HUES64 (cell line): ENCODE data around the gene OR5A2. TPM values are rescaled to one million over a fixed set of nuclear protein-coding genes. Genes with fewer than 3 reads are reported as not detected.
"Not testable (repeated sequence)": the region's sequence is repeated elsewhere in the genome, so short reads cannot be mapped to it uniquely, and the experiment has no call there.

Source experiments
- H3K27ac ChIP-seq: 2 replicates; pipeline ENCODE4 v1.7.0; 2013; ENCODE audit warnings: low read depth, low read length, inconsistent platforms
- H3K27me3 ChIP-seq: 2 replicates; pipeline ENCODE4 v1.6.1; 2013; ENCODE audit warnings: mild to moderate bottlenecking, low read length; ENCODE audit not compliant: insufficient read depth
- H3K36me3 ChIP-seq: 2 replicates; pipeline ENCODE4 v1.6.1; 2013; ENCODE audit warnings: mild to moderate bottlenecking, low read length; ENCODE audit not compliant: insufficient read depth
- H3K4me1 ChIP-seq: 2 replicates; pipeline ENCODE4 v1.6.1; 2013; ENCODE audit warnings: mild to moderate bottlenecking, low read length, moderate library complexity; ENCODE audit not compliant: insufficient read depth
- H3K4me3 ChIP-seq: 2 replicates; pipeline ENCODE4 v1.5.1; 2013; ENCODE audit warnings: mild to moderate bottlenecking, low read length, moderate library complexity
- H3K9ac ChIP-seq: 2 replicates; pipeline ENCODE4 v1.6.1; 2013; ENCODE audit warnings: mild to moderate bottlenecking, low read depth, low read length
- H3K9me3 ChIP-seq: 2 replicates; pipeline ENCODE4 v1.6.1; 2013; ENCODE audit warnings: low read depth, low read length; ENCODE audit not compliant: insufficient read depth
- WGBS: fragments of 150-250, 120-280 bp; methylation state at CpG from one replicate; pipeline ENCODE4 v1.1.7; 2013; ENCODE audit warnings: missing lambda C conversion rate; 5-methylcytosine and 5-hydroxymethylcytosine counted together
- polyA plus RNA-seq, 2 experiments: library from polyadenylated mRNA; stranded (reverse); fragments of 50-300 nt; gene quantifications; one replicate each; pipeline ENCODE4 v1.2.3, GENCODE V29; 2013

OR5A2 gene, protein sequence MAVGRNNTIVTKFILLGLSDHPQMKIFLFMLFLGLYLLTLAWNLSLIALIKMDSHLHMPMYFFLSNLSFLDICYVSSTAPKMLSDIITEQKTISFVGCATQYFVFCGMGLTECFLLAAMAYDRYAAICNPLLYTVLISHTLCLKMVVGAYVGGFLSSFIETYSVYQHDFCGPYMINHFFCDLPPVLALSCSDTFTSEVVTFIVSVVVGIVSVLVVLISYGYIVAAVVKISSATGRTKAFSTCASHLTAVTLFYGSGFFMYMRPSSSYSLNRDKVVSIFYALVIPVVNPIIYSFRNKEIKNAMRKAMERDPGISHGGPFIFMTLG
- polyA plus RNA-seq (2013, experiment 1 of 2) = not detected
- not detected for polyA plus RNA-seq (2013, experiment 2 of 2)

DNA sequence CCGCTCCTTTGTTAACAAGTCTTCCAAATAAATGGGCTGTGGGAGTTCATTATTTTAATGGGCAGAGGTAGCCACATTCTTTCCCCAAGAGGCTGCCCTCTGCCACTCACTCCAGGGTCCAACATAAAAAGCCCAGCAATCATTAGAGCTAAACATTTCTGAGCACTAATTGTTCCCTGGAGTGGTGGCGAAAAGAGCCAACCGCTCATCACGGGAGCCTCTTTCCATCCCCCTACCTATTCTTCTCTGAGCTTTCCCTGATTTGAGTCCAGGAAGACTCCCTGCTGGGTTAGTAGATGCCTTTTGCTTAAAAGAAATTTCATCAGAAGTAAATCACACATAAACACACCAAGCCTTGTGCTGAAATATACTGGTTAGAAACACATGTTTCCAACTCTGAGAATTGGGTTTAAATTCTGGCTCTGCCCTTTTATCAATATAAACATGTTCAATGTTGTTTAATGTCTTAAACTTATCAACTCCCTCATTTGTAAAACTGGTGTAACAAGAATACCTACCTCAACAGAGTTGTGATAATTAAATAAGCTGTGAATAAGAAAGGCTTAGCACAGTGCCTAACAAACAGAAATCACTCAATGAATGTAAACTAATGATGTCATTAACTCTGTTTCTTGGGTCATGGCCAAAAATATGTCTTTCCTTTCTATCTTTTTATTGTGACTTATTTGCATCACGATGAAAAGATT is at the start of gene OR5A2:
TSS of gene OR5A2 (minus strand) at position 53 of the 707 bp plus-strand sequence. CDS start 3,460 bp downstream, outside the sequence.
- Histone ChIP-seq H3K9me3 (no peaks in the 10 kb centered on the region), H3K36me3 (no peaks in the 10 kb centered on the region), H3K27me3 (no peaks in the 10 kb centered on the region), H3K27ac (peak within 1 kb of the TSS; percentile 72), H3K4me3 (peak within 1 kb of the TSS; percentile 6), H3K9ac (peak within 1 kb of the TSS; percentile 40), H3K4me1 (peaks cover 30% of the 10 kb centered on the region)
- 34% methylated on average over 4 of the region's 5 CpGs for WGBS

DNA sequence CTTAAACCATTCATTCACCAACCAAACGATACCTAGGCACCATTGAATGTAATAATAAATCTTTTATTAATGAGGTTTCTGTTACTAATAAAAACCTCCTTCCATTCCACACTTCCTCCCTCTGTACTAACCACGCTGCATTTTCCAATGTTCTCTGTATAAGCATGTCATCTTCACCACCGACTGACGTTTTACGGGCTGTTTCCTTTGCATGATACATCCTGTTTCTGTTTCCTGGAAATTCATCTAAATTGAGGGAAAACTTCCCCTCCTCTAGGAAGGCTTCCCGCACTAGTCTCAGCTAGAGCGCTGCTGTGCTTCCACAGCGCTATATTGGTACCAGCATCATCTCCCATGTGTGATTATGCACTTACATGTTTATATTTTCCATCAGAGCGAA is 49.0 kb upstream of the OR5A2 start:
- 84% methylated on average over 8 of the region's 9 CpGs for WGBS
- H3K27me3 ChIP-seq = no peaks in the 10 kb centered on the region
- H3K36me3 ChIP-seq = no peaks in the 10 kb centered on the region
- H3K9ac ChIP-seq = no peak overlapping the region
- H3K9me3 ChIP-seq = no peaks in the 10 kb centered on the region
- H3K27ac ChIP-seq = no peak overlapping the region
- no peaks in the 10 kb centered on the region for H3K4me1 ChIP-seq
- no peak overlapping the region for H3K4me3 ChIP-seq

DNA sequence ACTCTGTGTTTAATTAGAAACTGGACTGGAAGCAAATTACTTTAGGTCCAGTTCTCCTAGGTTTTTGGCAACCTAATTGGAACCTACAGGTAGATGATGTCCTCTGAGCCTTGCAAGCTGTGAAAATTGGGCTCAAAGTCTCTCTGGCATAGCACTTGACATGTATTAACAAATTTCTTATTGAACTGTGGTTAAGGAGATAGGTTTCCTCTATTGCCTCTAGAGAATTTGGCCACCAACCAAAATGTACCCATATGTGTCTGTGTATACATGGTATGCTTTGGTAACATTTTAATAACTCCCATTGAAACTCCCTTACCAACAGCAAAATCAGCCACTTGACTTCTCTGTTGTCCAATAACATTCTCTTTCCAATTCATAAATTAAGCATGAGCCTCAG is 46.8 kb upstream of the OR5A2 start, which contains the start of gene OR4D10:
TSS of gene OR4D10 (plus strand) at position 301 of the 400 bp plus-strand sequence. CDS start 4,115 bp downstream, outside the sequence.
- no peaks in the 10 kb centered on the region for H3K4me1 ChIP-seq
- H3K9ac ChIP-seq = no peak within 1 kb of the TSS
- no peaks in the 10 kb centered on the region for H3K9me3 ChIP-seq
- H3K27ac ChIP-seq = no peak within 1 kb of the TSS
- no peaks in the 10 kb centered on the region for H3K27me3 ChIP-seq
- no peaks in the 10 kb centered on the region for H3K36me3 ChIP-seq
- no peak within 1 kb of the TSS for H3K4me3 ChIP-seq

DNA sequence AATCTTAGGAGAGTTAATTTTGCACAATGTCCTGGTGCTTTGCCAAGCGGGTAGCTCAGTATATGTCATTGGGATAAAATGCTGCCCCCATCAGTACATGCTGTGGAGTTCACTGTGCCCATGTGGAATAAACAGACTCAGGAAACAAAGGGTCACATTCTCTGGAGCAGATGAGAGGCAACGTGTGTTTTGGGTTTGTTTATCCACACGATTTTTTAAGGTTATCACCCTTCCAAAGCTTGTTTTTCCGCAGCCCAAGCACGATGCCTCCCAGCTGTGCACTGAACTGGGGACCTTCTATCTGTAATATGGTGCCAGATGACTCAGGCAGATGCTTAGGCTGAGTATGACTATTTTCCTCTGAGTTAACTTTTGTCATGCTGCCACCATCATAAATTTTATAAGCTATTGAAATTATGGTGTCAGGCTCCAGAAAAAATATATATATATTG is 37.0 kb upstream of the OR5A2 start:
- Histone ChIP-seq H3K4me3 (no peak overlapping the region), H3K27me3 (no peaks in the 10 kb centered on the region), H3K27ac (no peak overlapping the region), H3K9ac (no peak overlapping the region; the same call in 1 of the 2 replicates), H3K36me3 (no peaks in the 10 kb centered on the region), H3K9me3 (no peaks in the 10 kb centered on the region), H3K4me1 (no peaks in the 10 kb centered on the region)
- 79% methylated on average over 5 of the region's 5 CpGs for WGBS

DNA sequence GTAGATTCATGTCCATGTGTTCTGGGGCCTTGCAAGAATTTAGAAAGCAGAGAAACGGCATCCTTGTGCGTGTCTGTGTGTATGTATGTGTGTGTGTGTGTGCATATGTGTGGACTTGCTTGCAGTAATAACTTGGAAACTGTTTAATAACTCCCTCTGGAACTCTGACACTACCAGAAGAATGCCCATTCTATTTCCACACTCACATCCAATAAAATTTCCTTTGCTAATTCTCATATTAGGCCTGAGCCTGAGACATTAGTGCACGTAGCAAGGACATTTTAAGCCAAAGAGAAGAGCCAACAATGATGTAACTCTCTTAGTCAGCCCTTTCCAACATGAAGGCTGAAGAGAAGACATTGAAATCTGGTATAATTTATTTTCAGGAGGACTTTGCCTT is 33.7 kb upstream of the OR5A2 start:
- no peaks in the 10 kb centered on the region for H3K27me3 ChIP-seq
- H3K36me3 ChIP-seq = no peaks in the 10 kb centered on the region
- no peak overlapping the region for H3K27ac ChIP-seq
- no peaks in the 10 kb centered on the region for H3K9me3 ChIP-seq
- H3K4me1 ChIP-seq = peaks cover 4% of the 10 kb centered on the region; the same call in 1 of the 2 replicates
- no peak overlapping the region for H3K9ac ChIP-seq
- WGBS = 77% methylated on average over 3 of the region's 3 CpGs
- H3K4me3 ChIP-seq = no peak overlapping the region

DNA sequence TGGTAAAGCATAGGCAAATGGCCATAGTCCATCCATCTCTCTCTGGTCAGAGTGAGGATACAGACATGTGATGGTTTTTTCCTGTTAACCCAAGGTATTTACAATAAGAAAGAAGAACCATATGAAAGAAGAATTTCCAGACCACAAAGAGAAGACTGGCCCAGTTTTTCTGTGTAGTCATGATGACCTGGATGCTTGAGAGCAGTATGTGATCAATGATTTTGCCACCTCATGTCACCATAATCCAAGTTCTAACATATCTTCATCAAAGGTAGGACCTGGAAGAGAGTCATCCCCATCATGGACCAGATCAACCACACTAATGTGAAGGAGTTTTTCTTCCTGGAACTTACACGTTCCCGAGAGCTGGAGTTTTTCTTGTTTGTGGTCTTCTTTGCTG is 30.4 kb upstream of the OR5A2 start, which contains the start of gene OR4D6:
TSS of gene OR4D6 (plus strand) at position 301 of the 400 bp plus-strand sequence. CDS start at position 301, 0 bp downstream.
- no peaks in the 10 kb centered on the region for H3K27me3 ChIP-seq
- 95% methylated on average over 2 of the region's 2 CpGs for WGBS

DNA sequence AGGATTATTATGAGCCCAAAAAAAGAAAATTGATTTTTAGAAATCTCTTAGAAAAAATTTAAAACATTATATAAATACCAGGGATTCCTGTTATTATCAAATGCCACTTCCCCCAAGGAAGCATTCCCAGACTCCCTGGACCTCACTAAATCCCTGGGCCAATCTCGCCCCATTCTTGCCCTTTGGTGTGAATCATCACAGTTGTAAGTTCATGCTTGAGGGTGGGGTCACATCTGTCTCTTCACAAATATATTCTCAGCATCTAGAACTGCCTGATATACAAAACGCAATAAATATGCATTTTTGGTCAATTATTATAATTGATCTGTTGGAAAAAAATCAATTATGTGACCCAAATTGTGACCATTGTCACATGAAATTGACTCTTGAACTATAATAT is 22.3 kb upstream of the OR5A2 start:
- no peak overlapping the region for H3K4me3 ChIP-seq
- WGBS = 90% methylated on average over 1 of the region's 2 CpGs
- H3K9me3 ChIP-seq = no peaks in the 10 kb centered on the region

More for the DNA sequence above, 30.4 kb upstream of the OR5A2 start, which contains the start of gene OR4D6:
- H3K9me3 ChIP-seq = no peaks in the 10 kb centered on the region
- H3K27ac ChIP-seq = no peak within 1 kb of the TSS
- peaks cover 4% of the 10 kb centered on the region; the same call in 1 of the 2 replicates for H3K4me1 ChIP-seq
- H3K4me3 ChIP-seq = no peak within 1 kb of the TSS
- H3K9ac ChIP-seq = no peak within 1 kb of the TSS
- no peaks in the 10 kb centered on the region for H3K36me3 ChIP-seq

DNA sequence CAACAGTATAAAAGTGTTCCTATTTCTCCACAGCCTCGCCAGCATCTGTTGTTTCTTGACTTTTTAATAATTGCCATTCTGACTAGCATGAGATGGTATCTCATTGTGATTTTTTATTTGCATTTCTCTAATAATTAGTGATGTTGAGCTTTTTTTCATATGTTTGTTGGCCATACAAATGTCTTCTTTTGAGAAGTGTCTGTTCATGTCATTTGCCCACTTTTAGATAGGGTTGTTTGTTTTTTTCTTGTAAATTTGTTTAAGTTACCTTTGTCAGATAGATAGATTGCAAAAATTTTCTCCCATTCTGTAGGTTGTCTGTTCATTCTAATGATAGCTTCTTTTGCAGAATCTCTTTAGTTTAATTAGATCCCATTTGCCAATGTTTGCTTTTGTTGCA is 19.4 kb upstream of the OR5A2 start:
- H3K36me3 ChIP-seq, H3K4me1 ChIP-seq, H3K9ac ChIP-seq, H3K4me3 ChIP-seq, H3K9me3 ChIP-seq, H3K27ac ChIP-seq, H3K27me3 ChIP-seq: not testable (repeated sequence)
- 83% methylated on average over 1 of the region's 1 CpG for WGBS

More for the DNA sequence above, 22.3 kb upstream of the OR5A2 start:
- H3K4me1 ChIP-seq = no peaks in the 10 kb centered on the region
- no peak overlapping the region for H3K9ac ChIP-seq
- no peaks in the 10 kb centered on the region for H3K36me3 ChIP-seq
- no peaks in the 10 kb centered on the region for H3K27me3 ChIP-seq
- H3K27ac ChIP-seq = no peak overlapping the region

DNA sequence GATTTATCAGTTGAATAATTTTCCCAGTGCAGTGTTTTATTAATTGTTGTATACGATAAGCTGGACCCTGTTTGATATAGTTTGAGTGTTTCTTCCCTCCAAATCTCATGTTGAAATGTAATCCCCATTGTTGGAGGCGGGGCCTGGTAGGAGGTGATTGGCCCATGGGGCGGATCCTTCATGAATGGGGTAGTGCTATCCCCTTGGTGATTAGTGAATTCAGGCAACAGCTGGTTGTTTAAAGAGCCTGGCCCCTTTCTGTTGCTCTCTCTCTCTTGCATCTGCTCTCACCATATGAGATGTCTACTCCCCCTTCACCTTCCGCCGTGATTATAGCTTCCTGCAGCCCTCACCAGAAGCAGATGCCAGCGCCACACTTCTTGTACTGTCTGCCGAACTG is 11.6 kb upstream of the OR5A2 start:
- Histone ChIP-seq H3K4me1 (peaks cover 3% of the 10 kb centered on the region; the same call in 1 of the 2 replicates), H3K36me3 (no peaks in the 10 kb centered on the region), H3K27ac (no peak overlapping the region), H3K27me3 (no peaks in the 10 kb centered on the region), H3K4me3 (no peak overlapping the region), H3K9ac (no peak overlapping the region), H3K9me3 (no peaks in the 10 kb centered on the region)
- 91% methylated on average over 7 of the region's 7 CpGs for WGBS

DNA sequence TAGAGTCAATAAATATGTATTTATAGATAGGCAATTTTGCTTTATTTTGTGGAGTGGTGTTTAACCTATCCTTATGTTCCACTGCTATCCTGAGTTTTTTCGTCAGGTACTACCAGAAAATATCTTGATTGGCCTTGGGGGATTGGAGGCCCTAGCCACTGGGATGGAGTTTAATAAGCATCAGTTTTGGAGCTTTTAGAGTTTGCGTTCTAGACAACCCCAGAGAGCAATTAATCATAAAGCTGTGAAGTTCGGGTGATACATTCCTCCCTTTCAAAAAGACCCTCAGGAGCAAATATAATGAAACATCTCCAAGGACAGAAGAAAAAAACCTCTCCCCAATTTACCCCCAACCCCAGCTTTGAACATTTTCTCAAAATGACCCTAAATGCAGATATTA is 10.0 kb upstream of the OR5A2 start, which contains the start of gene OR5A1:
TSS of gene OR5A1 (plus strand) at position 301 of the 400 bp plus-strand sequence. CDS start 6,700 bp downstream, outside the sequence.
- 81% methylated on average over 3 of the region's 3 CpGs for WGBS
- no peaks in the 10 kb centered on the region for H3K27me3 ChIP-seq
- H3K9ac ChIP-seq = no peak within 1 kb of the TSS
- H3K4me1 ChIP-seq = peaks cover 3% of the 10 kb centered on the region; the same call in 1 of the 2 replicates
- no peaks in the 10 kb centered on the region for H3K9me3 ChIP-seq
- H3K27ac ChIP-seq = no peak within 1 kb of the TSS
- no peak within 1 kb of the TSS for H3K4me3 ChIP-seq
- H3K36me3 ChIP-seq = no peaks in the 10 kb centered on the region

DNA sequence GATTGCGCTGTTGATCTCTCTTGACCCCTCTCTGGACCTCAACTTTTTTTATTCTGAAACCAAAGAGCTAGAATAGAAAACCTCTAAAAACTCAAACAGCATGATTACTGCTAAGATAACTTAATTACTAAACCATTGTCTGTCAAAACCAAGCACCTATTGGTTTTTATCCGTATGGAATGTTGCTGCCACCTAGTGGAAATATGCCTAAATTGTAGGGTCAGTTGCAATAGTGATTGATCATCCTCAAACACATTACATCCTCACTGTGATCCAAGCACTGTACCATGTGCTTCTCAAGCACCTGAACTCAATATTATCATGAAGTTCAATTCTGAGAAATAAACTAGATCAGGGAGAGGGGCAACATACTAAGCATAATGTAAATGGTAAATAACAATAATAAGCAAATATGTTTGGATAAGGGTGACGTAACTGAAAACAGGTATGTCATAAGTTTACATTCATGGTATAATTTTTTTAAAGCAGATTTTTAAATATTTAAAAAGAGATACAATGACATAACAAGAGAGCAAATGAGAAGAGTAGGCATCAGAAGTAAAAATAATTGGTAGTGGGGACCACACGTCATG is 3.8 kb upstream of the OR5A2 start:
- 65% methylated on average over 3 of the region's 4 CpGs for WGBS
- Histone ChIP-seq H3K27me3 (no peaks in the 10 kb centered on the region), H3K9me3 (no peaks in the 10 kb centered on the region), H3K36me3 (no peaks in the 10 kb centered on the region), H3K4me1 (peaks cover 26% of the 10 kb centered on the region), H3K9ac (no peak overlapping the region), H3K4me3 (no peak overlapping the region), H3K27ac (no peak overlapping the region)
